ENCODE data around the gene TMEM14C.
"Not testable (repeated sequence)": the region's sequence is repeated elsewhere in the genome, so short reads cannot be mapped to it uniquely, and the experiment has no call there.

TMEM14C gene

GRCh38 chr6:10740061-10740460, 17.2 kb downstream of the TMEM14C start:
- TF ChIP-seq CTCF (IDR thresholded peaks at IDR 0.05; ENCODE audit: insufficient read depth, low read length, missing control alignments), result no peak
- H3K4me3 ChIP-seq (ENCODE audit: low read depth, low read length), result no peak overlapping the region
- no peak for DNase-seq (ENCODE audit: low read depth, low spot score)
- CTCF ChIA-PET, result no interaction called here
- POLR2A ChIA-PET, result no interaction called here

- DNase-seq (ENCODE audit: low read depth, low spot score); CTCF ChIA-PET; H3K4me3 ChIP-seq (ENCODE audit: low read depth, low read length): not testable (repeated sequence)
- POLR2A ChIA-PET, result interaction anchor here (0.7 kb wide), 1 partner anchor 19 kb away, joined by 3 read pairs; the partner anchor contains the start of gene TMEM14C
Measured at GRCh38 chr6:10741643-10742042, 18.8 kb downstream of the TMEM14C start.

GRCh38 chr6:10742251-10742650, 19.4 kb downstream of the TMEM14C start:
- DNase-seq (ENCODE audit: low read depth, low spot score), result no peak
- ChIA-PET CTCF (interaction anchor here (1.1 kb wide), 1 partner anchor 58 kb away, joined by 3 read pairs; no protein-coding TSS in a partner anchor), POLR2A (interaction anchor here (1.1 kb wide), 1 partner anchor 20 kb away, joined by 3 read pairs; no protein-coding TSS in a partner anchor)
- TF ChIP-seq CTCF (IDR thresholded peaks at IDR 0.05; ENCODE audit: insufficient read depth, low read length, missing control alignments), result no peak
- H3K4me3 ChIP-seq (ENCODE audit: low read depth, low read length), result no peak overlapping the region

- CTCF ChIA-PET, result interaction anchor here (1.3 kb wide), 1 partner anchor 15 kb away, joined by 3 read pairs; no protein-coding TSS in a partner anchor
- POLR2A ChIA-PET, result no interaction called here
- no peak overlapping the region for H3K4me3 ChIP-seq (ENCODE audit: low read depth, low read length)
- TF ChIP-seq CTCF (IDR thresholded peaks at IDR 0.05; ENCODE audit: insufficient read depth, low read length, missing control alignments), result no peak
- no peak for DNase-seq (ENCODE audit: low read depth, low spot score)
Measured at GRCh38 chr6:10743515-10743914, 20.6 kb downstream of the TMEM14C start.

DNA sequence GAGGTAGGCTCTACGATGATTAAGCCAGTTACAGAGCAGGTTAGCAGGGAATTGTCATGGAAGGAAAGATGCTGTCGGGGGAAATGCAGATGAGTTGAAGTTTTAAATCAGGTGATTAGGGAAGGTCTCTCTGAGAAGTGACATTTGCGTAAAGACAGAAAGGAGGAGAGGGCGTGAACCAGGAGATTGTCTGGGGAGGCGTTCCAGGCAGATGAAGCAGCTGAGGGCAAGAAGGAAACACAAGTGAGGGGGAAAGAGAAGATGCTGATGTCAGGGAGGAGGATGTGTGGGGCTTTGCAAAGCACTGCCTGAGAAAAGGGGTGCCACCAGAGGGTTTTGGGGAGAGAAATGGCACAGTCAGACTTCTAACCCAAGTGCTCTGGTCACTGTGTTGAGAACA, 22.2 kb downstream of the TMEM14C start:
- TF ChIP-seq CTCF (IDR thresholded peaks at IDR 0.05; ENCODE audit: insufficient read depth, low read length, missing control alignments), result no peak
- CTCF ChIA-PET, result interaction anchor here (1.2 kb wide), 1 partner anchor 22 kb away, joined by 3 read pairs; the partner anchor contains the start of gene TMEM14C
- H3K4me3 ChIP-seq (ENCODE audit: low read depth, low read length), result no peak overlapping the region
- POLR2A ChIA-PET, result no interaction called here
- DNase-seq (ENCODE audit: low read depth, low spot score), result no peak

DNA sequence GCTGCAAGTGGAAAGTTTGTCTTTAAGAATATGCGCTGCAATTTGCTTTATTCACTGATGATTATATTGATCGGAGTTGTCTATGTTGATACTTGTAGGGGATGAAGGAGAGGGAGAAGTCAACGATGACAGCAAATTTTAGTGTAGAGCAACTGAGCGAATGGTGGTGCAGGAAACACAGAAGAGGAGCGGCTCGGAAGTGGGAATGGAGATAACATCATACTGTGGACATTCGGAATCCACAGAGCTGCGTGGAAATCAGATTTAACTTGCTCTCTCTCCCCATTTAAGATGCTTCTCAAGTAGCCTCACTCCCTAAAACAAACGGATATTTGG, 24.0 kb downstream of the TMEM14C start:
- no peak for DNase-seq (ENCODE audit: low read depth, low spot score)
- CTCF ChIA-PET, result interaction anchor here (1.3 to 1.9 kb wide), 4 partner anchors 8 to 14 kb away, joined by 3 to 8 read pairs (median 4); no protein-coding TSS in a partner anchor
- peak overlapping the region; percentile 90 for H3K4me3 ChIP-seq (ENCODE audit: low read depth, low read length)
- POLR2A ChIA-PET, result interaction anchor here (0.9 kb wide), 1 partner anchor 24 kb away, joined by 3 read pairs; the partner anchor contains the start of gene TMEM14C
- TF ChIP-seq CTCF (IDR thresholded peaks at IDR 0.05; ENCODE audit: insufficient read depth, low read length, missing control alignments), result no peak
